HG03342 (cell line): ENCODE results near the gene SCYL1.

Experiments used
- ATAC-seq: cut with Tn5 transposase; IDR thresholded peaks from one replicate; pipeline ENCODE4 v1.9.1; 2021; ENCODE audit warnings: mild to moderate bottlenecking, moderate library complexity; ENCODE audit not compliant: unreplicated experiment

Gene SCYL1

DNA sequence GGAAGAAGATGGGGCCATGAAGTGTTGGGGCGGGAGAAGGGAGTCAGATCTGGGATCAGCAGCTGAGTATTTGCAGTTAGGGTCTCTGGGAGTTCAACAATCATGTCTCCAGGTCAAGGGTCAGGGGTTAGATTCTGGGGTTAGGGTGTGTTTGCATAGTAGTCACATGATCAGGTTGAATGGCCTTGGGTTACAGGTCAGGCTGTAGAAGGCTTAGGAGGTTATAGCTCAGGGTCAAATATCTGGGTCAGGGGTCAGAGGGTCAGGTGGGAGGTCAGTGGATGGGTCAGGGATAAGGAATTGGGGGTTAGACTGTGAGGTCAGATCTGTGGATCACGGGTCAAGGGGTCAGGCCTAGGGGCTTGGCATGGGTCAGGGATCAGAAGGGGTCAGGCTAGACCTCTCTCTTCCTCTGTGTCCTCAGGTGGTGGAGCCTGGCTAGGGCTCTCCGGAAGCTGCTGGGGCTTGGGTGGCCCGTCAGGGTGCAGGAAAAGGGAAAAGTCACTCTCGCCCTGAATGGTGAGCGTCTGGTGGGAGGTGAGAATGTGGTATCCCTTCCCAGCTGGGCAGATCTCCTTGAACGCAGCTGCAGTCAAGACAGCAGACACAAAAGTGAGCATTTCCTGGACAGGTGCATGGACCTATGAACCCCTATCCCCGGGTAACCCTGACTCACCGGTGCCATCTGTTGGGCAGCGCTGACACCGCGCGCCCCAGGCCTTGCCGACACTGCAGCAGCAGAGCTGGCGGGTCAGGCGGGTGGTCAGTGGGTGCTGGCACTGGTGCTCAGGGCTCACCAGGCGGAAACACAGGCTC, 26.9 kb downstream of the SCYL1 start:
- ATAC-seq = no peak

DNA sequence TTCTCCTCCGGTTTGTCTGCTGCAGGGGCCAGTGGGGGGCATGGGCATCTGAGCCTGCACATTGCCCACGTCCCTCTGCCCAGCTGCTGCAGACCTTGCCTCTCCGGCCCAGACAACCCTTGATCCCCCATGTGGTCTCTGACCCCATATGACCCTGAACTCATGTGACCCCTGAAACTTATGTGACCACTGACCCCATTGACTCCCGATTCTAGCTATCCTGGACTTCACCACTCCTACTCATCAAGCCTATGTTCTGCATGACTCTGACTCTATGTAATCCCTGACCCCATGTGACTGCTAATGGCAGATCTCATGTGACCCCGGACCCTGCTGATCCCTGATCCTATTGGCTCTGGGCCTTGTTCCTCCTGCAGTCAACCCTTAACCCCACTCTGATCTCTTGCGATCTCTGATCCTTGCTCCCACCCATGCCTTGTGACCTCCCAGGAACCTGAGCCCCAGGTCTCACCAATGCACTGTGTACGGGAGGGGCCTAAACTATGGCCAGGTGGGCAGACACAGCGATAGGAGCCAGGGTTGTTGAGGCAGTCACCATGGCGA, 27.6 kb downstream of the SCYL1 start:
- ATAC-seq = no peak

DNA sequence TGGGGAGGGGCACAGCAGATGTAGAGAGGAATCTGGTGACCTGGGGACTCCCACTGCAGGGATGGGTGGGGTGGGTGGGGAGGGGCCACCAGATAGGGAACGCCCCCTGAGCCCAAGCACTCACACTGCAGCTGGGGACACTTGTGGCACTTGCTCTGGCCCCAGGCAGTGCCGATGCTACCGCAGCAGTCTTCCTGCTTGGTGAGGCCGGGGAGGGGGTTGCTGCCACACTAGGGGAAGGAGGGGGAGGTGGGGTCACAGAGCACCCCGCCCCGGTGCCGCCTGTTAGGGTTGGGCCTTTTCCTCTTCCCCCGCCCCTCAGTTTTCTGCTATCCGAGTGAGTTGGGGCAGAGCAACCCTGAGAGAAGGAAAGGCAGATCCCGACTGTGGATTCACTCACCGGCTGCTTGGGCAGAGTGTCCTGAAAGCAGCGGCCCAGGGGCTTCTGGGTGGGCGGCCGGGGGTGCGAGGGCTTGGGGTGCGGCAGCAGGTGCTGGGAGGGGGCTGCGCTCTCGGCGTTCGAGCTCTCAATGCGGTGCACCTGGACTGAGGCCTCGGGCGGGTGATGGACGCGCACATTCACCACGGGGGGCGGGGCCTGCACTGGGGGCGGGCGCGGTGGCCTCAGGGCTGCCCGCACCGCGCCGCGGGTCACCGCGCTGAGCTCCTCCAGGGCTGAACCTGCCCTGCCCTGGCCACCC, 28.6 kb downstream of the SCYL1 start:
- no peak for ATAC-seq

DNA sequence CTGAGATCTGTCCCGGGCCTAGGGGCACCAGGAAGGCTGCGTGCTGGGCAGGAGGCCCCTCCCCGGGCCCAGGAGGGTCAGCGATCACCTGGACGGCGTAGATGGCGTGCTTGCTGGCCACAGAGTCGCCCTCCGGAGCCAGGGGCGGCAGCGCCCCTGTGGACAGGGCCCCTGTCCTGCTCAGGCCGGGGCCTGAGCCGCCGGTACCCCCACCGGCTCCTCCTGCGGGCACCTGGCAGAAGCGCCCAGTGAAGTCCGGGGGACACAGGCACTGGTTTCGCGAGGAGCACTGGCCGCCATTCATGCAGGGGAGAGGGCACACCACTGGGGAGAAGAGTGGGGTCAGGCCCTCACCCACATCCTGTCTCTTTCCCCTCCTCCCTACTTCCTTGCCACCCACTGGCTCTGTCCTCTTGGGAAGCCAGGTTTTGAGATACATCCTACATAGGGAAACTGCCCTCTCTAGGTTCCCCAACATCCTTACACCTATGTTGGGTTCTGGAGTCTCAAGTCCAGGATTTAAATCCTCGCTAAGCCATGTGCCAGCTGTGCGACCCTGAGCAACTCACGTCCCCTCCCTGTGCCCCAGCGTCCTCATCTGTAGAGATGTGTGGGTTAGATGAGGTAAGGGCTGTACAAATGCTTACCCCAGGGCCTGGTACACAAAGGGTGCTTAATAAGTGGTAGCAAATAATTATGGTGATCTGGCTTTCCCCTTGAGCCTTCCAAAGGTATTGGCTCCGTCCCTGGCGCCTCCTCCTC, 29.4 kb downstream of the SCYL1 start:
- ATAC-seq = no peak

DNA sequence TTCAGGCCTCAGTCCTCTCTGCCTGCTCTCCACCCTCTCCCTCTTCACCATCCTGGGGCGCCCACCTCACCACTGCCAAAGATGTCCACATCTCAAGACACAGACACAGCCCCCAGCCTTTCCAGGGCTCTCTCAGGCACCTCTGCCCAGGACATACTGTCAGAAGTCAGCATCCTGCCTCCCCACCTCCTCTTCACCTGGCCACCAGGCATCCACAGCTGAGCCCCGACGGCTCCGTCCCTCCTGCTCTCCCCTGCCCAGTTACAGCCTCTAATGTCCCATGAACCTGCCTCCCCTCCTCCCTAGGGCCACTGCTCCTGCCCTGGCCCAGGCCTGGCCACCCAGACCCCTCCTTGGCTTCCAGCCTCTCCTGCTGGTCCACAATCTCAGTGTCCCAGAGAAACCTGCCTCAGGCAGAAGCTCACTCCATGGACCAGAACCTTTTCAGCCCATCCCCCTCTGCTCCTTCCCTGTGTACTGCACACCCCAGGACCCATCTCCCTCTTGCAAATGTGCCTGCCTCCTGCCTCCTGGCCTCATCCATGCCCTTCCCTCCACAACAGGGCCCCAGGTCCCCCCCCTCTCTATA, 30.1 kb downstream of the SCYL1 start:
- ATAC-seq = no peak

DNA sequence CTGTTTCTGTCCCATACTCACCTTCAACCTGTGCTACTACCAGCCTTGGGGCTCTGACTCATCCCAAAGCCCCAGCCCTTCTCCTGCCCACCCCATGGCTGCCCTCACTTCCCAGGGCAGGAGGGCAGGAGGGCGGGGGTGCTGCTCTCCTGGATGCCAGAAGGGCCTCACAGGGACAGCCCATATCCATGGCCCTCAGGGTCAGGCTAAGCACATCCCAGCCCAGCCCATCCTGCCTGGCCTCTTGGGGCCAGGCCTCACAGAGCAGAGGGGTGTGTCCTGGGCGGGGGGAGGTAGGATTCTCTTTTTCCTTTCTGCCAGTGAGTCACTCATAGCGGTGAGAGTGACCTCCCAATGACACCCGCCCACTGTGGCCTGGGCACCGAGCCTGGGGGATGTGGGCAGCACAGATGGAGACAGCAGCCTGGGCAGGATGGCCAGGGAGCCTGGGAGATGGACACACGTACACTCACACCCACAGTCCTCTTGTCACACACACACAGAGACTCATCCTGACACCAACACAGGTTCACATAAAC, 30.9 kb downstream of the SCYL1 start:
- no peak for ATAC-seq

DNA sequence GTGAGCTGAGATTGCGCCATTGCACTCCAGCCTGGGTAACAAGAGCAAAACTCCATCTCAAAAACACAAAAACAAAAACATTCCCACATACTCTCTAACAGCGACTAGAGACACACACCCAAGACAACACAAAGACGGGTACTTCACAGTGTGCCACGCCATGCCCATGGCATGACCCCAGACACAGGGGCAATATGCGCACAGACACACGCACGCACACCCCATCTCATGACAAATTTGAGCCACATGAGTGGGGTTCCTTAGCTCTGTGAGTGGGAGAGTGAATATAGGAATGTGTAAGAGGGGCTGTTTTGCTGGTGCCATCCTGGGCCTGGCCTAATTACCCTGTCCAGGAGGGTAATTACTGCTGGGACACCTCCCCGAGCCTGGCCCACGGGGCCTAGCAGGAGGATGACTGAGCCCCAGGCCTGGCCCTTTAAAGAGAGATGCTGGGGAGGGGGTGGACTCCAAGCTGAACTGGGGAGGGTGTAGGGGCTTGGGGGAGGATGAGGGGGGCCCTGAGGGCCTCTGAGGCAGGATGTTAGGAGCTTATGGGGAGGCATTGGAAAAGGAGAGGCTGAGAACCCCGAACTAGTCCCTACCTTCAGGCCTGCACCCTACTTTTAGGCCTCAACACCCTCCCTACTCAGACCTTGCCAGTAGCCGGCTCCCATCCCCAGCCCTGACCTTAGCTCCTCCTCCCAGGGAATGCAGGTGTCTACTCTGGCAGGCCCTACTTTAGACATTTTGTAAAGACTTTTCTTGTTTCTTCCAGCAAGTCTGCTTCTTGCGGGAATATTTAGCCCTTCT, 31.8 kb downstream of the SCYL1 start:
- no peak for ATAC-seq

DNA sequence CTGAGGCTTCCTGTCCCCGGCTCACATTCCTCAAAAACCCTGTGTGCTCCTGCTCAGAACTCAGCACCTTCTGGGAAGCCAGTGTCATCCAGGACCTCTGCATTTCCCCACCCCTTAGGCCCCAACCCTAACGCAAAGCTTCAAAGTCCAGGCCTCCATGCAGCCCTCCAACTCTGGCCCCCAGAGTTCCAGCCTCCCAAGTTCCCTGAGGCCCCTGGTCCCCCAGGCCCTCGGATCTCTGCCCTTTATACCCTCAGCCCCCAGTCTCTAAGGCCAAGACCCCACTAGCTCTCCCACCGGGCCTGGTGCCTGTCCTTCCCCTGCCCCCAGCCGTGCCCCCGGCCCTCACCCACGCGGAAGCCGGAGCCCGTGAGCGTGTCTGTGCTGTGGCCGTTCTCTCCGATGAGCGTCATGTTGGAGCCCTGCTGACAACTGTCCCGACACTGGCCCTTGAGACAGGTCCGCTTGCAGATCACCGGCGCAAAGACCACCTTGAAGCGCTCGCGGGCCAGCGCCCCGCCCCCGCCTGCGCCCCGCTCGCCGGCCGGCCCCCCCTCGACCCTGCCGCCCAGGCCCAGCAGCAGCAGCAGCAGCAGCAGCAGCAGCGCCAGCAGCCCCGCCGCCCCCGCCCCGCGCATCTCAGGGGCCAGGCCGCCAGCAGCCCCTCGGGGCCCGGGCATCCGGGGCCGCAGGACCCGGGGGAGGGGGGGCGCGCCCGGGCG, 32.6 kb downstream of the SCYL1 start:
- no peak for ATAC-seq

DNA sequence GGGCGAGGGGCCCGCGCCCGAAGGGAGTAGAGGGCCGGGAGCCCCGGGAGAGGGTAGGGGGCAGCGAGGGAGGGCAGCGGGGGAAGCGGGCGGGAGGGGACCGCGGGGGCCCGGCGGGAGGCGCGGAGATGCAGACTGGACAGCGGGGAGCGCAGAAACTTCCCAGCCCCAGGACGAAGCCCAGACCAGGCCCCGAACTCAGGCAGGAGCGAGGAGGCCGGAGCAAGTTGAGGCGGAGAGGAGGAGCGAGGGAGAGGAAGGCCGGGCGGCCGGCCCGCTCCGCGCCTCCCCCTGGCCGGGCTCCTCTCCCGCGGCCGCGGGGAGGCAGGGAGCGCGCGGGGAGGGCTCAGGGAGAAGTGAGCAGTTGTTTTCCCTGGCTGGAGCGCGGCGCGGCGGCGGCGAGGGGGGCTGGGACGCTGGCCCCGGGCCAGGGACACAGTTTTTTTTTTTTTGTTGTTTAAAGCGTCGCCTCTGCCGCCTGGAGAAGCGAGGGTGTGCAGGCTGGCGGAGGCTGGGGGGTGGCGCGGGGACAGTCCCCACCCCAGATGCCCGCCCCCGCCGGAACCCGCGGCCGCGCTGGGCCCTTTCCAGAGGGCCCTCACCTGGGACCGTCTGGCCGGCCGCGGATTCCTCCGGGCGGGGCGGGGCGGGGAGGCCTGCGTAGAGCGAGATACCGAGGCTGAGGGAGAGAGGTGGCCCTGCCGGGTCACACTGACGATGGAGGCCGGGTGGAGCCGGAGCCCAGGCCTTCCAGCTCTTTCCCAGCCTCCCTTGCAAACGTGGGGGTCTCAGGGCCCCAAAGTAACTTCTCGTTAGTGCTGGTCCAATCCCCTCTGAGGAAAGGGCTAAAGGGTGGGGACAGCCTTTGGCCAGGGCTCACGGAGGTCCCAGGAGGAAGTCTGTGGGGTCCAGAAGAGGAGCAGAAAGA, 33.4 kb downstream of the SCYL1 start, which contains the start of gene LTBP3:
LTBP3 (minus strand) TSS at position 358 of the 928 bp plus-strand sequence. CDS start 400 bp downstream, outside the sequence.
- ATAC-seq = no peak

DNA sequence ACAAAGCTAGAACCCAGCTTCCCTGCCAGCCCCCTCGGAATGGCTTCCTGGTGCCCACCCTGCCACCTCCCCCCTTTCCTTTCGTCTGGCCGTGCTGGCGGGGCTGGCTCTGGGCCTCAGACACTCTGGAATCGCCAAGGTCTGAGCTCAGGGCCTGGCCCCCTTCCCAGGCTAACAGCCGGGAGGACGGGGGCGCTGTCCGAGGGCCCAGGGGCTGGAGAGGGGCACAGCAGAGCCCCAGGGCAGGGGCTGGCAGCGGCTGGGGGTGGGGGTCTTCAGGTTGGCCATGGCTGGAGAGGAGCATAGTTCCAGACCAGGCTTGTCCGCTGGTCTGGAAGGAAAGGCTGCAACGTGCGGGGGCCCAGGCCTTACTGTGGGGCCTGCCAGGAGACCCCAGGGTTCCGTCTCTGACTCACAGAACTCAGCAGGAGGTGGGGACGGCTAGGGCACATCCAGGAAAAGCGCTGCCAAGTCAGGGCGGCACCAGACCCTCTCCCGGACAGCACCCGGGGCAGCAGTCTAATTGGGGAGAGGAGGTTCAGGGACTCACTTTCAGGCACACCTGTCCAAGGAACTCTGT, 34.1 kb downstream of the SCYL1 start:
- ATAC-seq = no peak

DNA sequence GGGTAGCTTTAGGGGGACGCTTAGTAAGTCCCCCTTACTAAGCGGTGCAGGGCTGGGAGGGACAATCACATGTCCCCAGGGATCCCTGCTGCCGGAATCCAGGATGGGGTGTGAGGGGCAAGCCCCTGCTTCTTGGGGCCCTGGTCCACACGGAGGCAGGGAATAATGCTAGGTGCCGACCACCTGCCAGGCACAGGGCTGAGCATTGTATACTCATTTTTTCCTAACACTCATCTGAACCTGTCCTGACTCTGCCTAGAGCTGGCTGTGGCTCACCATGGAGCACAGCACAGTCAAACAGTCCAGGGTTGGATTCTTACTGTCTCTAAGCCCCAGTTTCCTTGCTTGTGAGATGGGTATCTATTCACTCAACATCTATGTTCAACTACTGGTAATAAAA, 34.7 kb downstream of the SCYL1 start:
- ATAC-seq = no peak

DNA sequence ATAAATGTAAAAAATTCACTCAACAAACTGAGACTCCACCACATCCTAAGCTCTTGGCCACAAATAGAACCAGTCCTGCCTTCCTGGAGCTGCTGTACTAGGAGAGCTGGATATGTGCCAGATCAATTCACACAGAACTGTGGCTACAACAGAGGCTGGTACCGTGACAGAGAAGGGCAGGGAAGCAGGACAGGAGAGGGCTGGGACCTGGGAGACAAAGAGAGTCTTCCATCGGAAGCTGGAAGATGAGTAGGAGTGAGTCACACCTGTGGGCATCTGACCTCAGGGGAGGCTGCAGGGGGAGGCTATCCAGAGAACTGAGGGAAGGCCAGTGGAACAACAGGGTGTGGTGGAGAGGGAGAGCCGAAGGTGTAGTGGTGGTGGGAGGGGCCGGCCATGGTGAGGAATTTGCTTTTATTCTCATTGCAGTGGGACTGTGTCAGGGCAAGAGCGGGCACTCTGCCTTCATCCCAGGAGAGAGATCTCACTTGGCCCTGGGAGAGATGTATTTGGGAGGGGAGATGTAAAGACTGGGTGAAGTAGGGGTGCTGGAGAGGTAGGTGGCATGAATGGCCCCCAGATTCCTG, 35.2 kb downstream of the SCYL1 start:
- no peak for ATAC-seq

DNA sequence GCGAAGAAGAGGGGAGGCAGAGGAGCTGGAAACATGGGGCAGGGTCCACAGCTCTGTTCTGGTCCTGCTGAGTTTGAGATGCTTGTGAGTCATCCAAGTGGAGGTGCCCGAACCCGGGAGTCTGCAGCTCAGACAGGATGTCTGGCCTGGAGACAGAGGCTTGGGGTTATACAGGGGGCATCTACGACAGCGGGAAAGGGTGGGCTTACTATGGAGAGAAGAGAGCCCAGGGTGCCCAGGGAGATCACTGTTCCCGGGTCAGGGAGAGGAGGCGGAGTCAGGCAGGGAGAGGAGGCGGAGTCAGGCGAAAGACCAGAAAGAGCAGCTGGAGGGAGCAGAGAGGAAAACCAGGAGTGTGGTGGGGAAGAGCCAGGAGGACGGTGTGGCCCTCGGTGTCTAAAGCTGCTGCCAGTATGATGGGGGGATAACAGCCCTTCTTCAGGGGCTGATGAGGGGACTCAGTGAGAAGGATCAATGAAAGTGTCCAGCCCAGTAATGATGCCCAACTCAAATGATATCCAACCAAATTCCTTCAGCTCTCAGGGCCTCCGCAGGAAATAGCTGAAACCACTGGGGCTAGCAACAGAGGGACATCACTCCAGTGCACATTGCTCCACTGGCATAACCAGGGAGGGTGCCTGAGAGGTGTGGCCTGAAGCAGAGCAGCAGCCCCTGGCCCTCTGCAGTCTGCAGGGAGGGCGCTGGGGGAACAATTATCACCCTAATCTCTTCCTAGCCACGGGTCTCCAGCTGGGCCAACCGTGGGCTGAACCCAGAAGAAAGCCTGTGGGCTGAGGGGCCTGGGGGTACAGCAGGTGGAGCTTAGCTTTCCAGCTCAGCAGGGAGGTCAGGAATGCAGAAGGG, 35.9 kb downstream of the SCYL1 start:
- no peak for ATAC-seq

DNA sequence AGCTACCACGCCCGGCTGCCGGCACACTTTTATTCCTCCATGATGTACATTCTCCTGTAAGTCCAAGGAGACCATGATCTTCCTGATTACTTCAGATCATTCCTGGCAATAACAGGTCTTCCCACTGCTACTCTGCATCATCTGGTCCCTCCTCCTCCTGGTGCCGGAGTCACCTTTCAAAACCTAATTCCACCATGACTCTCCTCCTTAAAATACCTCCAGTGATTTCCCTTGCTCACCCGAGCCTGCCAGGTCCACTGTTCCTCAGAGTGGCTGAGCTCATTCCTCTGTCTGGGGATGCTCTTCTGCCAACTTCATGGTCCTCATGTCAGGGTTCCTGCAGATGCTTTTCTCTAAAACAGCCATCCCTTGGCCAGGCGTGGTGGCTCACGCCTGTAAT, 37.1 kb downstream of the SCYL1 start:
- no peak for ATAC-seq

DNA sequence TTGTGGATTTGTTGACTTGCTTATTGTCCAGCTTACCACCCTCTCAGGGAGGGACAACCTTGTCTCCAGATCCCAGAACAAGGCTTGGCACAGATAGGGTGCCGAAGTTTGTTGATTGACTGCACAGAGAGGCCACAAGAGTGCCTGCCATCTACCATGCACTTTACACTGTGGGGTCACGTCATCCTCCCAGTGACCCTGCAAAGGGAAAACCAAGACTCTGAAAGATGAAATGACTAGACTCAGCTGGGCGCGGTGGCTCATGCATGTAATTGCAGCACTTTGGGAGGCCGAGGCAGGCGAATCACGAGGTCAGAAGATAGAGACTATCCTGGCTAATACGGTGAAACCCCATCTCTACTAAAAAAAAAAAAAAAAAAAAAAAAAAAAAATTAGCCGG, 37.9 kb downstream of the SCYL1 start:
- ATAC-seq = no peak

DNA sequence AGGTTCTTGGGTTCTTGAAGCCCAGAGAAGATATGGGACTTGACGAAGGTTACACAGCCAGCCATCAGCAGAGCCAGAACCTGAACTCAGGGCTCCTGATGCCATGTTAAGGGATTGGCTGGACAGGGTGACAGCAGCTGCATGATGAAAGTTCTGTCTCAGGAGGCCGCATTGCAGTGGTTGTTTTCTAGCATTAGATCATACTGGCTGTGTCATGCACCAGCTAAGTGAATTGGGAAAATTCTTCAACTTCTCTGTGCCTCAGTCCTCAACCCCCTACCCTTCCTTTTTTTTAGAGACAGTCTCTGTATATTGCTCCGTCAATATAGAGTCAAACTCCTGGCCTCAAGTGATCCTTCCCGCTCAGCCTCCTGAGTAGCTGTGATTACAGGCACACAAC, 38.7 kb downstream of the SCYL1 start:
- no peak for ATAC-seq
